Measurements from ENCODE around the gene PKP4.

Gene PKP4

GRCh38 chr2:158689391-158689790, 232.6 kb downstream of the PKP4 start:
- Histone ChIP-seq H2AFZ (ENCODE audit: low read depth, low read length) (no peak overlapping the region), H3K36me3 (ENCODE audit: insufficient read depth, low read length) (no peaks in the 10 kb centered on the region), H3K4me2 (ENCODE audit: insufficient read depth, low read length) (no peak overlapping the region), H3K9ac (ENCODE audit: low read depth, low read length) (no peak overlapping the region), H3K9me3 (ENCODE audit: insufficient read depth, low read length, severe bottlenecking) (no peaks in the 10 kb centered on the region), H3K79me2 (ENCODE audit: insufficient read depth, low read length) (no peaks in the 10 kb centered on the region), H3K27ac (ENCODE audit: low read length) (no peak overlapping the region), H4K20me1 (ENCODE audit: insufficient read depth, low read length) (no peaks in the 10 kb centered on the region), H3K27me3 (ENCODE audit: insufficient read depth, low read length, poor library complexity) (no peaks in the 10 kb centered on the region), H3K4me1 (ENCODE audit: insufficient read depth, low read length) (no peaks in the 10 kb centered on the region), H3K4me3 (ENCODE audit: low read depth in 1 of 2, low read length in 2 of 2) (no peak overlapping the region)
- DNase-seq: no peak
- ATAC-seq (ENCODE audit: insufficient read depth, low read depth): no peak
- TF ChIP-seq, protein P1, sequence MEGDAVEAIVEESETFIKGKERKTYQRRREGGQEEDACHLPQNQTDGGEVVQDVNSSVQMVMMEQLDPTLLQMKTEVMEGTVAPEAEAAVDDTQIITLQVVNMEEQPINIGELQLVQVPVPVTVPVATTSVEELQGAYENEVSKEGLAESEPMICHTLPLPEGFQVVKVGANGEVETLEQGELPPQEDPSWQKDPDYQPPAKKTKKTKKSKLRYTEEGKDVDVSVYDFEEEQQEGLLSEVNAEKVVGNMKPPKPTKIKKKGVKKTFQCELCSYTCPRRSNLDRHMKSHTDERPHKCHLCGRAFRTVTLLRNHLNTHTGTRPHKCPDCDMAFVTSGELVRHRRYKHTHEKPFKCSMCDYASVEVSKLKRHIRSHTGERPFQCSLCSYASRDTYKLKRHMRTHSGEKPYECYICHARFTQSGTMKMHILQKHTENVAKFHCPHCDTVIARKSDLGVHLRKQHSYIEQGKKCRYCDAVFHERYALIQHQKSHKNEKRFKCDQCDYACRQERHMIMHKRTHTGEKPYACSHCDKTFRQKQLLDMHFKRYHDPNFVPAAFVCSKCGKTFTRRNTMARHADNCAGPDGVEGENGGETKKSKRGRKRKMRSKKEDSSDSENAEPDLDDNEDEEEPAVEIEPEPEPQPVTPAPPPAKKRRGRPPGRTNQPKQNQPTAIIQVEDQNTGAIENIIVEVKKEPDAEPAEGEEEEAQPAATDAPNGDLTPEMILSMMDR (IDR thresholded peaks at IDR 0.05; ENCODE audit: borderline replicate concordance, extremely low read depth, low read length, poor library complexity, severe bottlenecking): no peak
- TF ChIP-seq EZH2 (IDR thresholded peaks at IDR 0.05; ENCODE audit: borderline replicate concordance, low read depth, low read length, severe bottlenecking): no peak

DNA sequence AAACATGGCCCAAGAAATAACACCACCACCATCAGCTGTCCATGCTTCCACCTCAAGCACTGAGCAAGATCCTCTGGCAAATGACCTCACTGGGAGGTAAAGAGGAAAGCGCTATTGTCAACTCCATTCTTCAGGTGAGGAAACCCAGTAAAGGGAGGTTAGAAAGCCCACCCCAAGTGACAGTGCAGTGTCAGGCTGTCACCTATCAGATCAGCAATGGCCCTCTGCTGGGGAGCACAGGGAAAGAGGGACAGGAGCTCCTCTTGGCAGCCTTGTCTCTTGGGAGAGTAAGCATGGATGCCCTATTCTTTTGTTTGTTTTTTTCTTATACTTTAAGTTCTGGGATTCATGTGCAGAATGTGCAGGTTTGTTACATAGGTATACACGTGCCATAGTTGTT, 234.1 kb downstream of the PKP4 start:
- Histone ChIP-seq H3K27me3 (ENCODE audit: insufficient read depth, low read length, poor library complexity) (no peaks in the 10 kb centered on the region), H3K4me1 (ENCODE audit: insufficient read depth, low read length) (no peaks in the 10 kb centered on the region), H3K4me2 (ENCODE audit: insufficient read depth, low read length) (no peak overlapping the region), H3K36me3 (ENCODE audit: insufficient read depth, low read length) (no peaks in the 10 kb centered on the region), H3K27ac (ENCODE audit: low read length) (no peak overlapping the region), H3K9ac (ENCODE audit: low read depth, low read length) (no peak overlapping the region), H3K4me3 (ENCODE audit: low read depth in 1 of 2, low read length in 2 of 2) (no peak overlapping the region), H3K79me2 (ENCODE audit: insufficient read depth, low read length) (no peaks in the 10 kb centered on the region), H3K9me3 (ENCODE audit: insufficient read depth, low read length, severe bottlenecking) (no peaks in the 10 kb centered on the region), H4K20me1 (ENCODE audit: insufficient read depth, low read length) (no peaks in the 10 kb centered on the region), H2AFZ (ENCODE audit: low read depth, low read length) (no peak overlapping the region)
- no peak for DNase-seq
- TF ChIP-seq, protein P1 (IDR thresholded peaks at IDR 0.05; ENCODE audit: borderline replicate concordance, extremely low read depth, low read length, poor library complexity, severe bottlenecking): no peak
- no peak for TF ChIP-seq EZH2 (IDR thresholded peaks at IDR 0.05; ENCODE audit: borderline replicate concordance, low read depth, low read length, severe bottlenecking)
- no peak for ATAC-seq (ENCODE audit: insufficient read depth, low read depth)

GRCh38 chr2:158691619-158692018, 234.9 kb downstream of the PKP4 start:
- H3K4me1 ChIP-seq (ENCODE audit: insufficient read depth, low read length): no peaks in the 10 kb centered on the region
- no peaks in the 10 kb centered on the region for H3K27me3 ChIP-seq (ENCODE audit: insufficient read depth, low read length, poor library complexity)
- H3K36me3 ChIP-seq (ENCODE audit: insufficient read depth, low read length): no peaks in the 10 kb centered on the region
- no peak for ATAC-seq (ENCODE audit: insufficient read depth, low read depth)
- no peaks in the 10 kb centered on the region for H3K79me2 ChIP-seq (ENCODE audit: insufficient read depth, low read length)
- no peak overlapping the region for H3K27ac ChIP-seq (ENCODE audit: low read length)
- H2AFZ ChIP-seq (ENCODE audit: low read depth, low read length): no peak overlapping the region
- no peaks in the 10 kb centered on the region for H3K9me3 ChIP-seq (ENCODE audit: insufficient read depth, low read length, severe bottlenecking)
- no peak overlapping the region for H3K4me2 ChIP-seq (ENCODE audit: insufficient read depth, low read length)
- no peak for DNase-seq
- H3K9ac ChIP-seq (ENCODE audit: low read depth, low read length): no peak overlapping the region
- H3K4me3 ChIP-seq (ENCODE audit: low read depth in 1 of 2, low read length in 2 of 2): no peak overlapping the region
- no peaks in the 10 kb centered on the region for H4K20me1 ChIP-seq (ENCODE audit: insufficient read depth, low read length)
- no peak for TF ChIP-seq EZH2 (IDR thresholded peaks at IDR 0.05; ENCODE audit: borderline replicate concordance, low read depth, low read length, severe bottlenecking)
- TF ChIP-seq, protein P1 (IDR thresholded peaks at IDR 0.05; ENCODE audit: borderline replicate concordance, extremely low read depth, low read length, poor library complexity, severe bottlenecking): no peak
